ENCODE data around the gene NCKAP5.

DNA sequence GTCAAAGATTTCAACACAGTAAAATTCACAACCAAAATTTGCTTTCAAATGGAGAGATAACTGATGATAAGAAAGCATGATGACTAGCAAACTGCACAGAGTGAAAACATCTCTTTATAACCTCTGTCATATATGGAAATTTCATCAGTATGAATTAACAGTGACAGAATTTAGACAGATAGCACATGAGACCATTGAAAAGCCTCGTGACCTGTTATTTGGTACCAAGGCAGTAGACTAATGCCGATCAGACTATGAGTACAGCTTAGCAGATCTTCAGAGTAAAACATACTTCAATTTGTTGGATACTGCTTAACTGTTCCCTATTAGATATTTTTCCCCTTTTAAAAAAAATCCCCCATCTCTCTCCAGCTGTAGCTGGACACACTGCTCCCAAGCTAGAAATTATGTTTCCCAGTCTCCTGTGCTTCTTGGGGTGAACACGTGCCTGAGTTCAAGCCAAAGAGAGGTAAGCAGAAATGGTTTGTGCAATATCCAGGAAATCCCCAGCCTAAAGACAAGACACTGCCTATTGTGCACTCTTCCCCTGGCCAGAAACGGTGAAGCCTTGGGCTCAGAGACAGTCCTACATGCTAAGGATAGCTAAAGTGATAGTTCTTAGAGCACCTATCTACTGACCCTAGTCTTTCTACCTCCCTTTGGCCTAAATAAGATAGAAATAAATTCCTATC lies 256.1 kb downstream of the NCKAP5 start:
- TF ChIP-seq EP300 (IDR thresholded peaks at IDR 0.05; ENCODE audit: borderline replicate concordance) (no peak), RAD21 (IDR thresholded peaks at IDR 0.05; ENCODE audit: low read depth) (no peak), TCF12 (IDR thresholded peaks at IDR 0.05; ENCODE audit: low read depth) (no peak), EGR1 (IDR thresholded peaks at IDR 0.05) (no peak), CEBPB (IDR thresholded peaks at IDR 0.05) (no peak), ZBTB7A (IDR thresholded peaks at IDR 0.05; ENCODE audit: low read depth) (no peak), TEAD4 (IDR thresholded peaks at IDR 0.05) (no peak), NFIC (IDR thresholded peaks at IDR 0.05) (no peak)
